Liver (tissue), 9 donors: ENCODE measurements around the gene RLBP1. TPM values are rescaled to one million over a fixed set of nuclear protein-coding genes. Genes with fewer than 3 reads are reported as not detected.

Experiments used
- DNase-seq: peaks from one replicate; pipeline ENCODE4 v3.0.0-alpha.2; 2017; ENCODE audit warnings: low spot score
- H3K27ac ChIP-seq, 2 donors: one replicate each; pipeline ENCODE4 v1.7.0; 2013; ENCODE audit warnings: inconsistent platforms in 2 of 2, low read length in 2 of 2, control low read depth in 1 of 2, low read depth in 1 of 2, mild to moderate bottlenecking in 1 of 2
- H3K27me3 ChIP-seq, 4 donors: one replicate each; pipeline versions ENCODE4 v1.6.1 to v1.7.0; 2013; ENCODE audit warnings: low read length in 3 of 4, inconsistent platforms in 1 of 4, mild to moderate bottlenecking in 1 of 4, moderate library complexity in 1 of 4; ENCODE audit not compliant: control insufficient read depth in 4 of 4, insufficient read depth in 4 of 4
- H3K36me3 ChIP-seq, 4 donors: one replicate each; pipeline versions ENCODE4 v1.6.1 to v1.7.0; 2013; ENCODE audit warnings: low read length in 3 of 4, mild to moderate bottlenecking in 3 of 4, low read depth in 1 of 4, moderate library complexity in 1 of 4; ENCODE audit not compliant: control insufficient read depth in 4 of 4, insufficient read depth in 3 of 4
- H3K4me1 ChIP-seq, 4 donors: one replicate each; pipeline versions ENCODE4 v1.6.1 to v1.7.0; 2013; ENCODE audit warnings: low read length in 3 of 4, mild to moderate bottlenecking in 3 of 4, moderate library complexity in 1 of 4; ENCODE audit not compliant: control insufficient read depth in 4 of 4, insufficient read depth in 4 of 4
- H3K4me3 ChIP-seq, 3 donors: one replicate each; pipeline versions ENCODE4 v1.6.1 to v1.7.0; 2013; ENCODE audit warnings: low read length in 3 of 3, control low read depth in 1 of 3, low read depth in 1 of 3, mild to moderate bottlenecking in 1 of 3
- H3K9ac ChIP-seq, 2 donors: one replicate each; pipeline ENCODE4 v1.7.0; 2013; ENCODE audit warnings: low read length in 2 of 2, mild to moderate bottlenecking in 2 of 2, moderate library complexity in 2 of 2, control low read depth in 1 of 2, low read depth in 1 of 2
- H3K9me3 ChIP-seq, 4 donors: one replicate each; pipeline versions ENCODE4 v1.6.1 to v1.7.0; 2013; ENCODE audit warnings: low read length in 3 of 4; ENCODE audit not compliant: control insufficient read depth in 4 of 4
- EGR1 ChIP-seq, 2 donors: IDR thresholded peaks; 2 replicates each; pipeline ENCODE4 v1.6.1; 2016 to 2018; ENCODE audit warnings: antibody characterized with exemption in 2 of 2, low read depth in 2 of 2
- FOXA1 ChIP-seq: IDR thresholded peaks from 2 replicates; pipeline ENCODE4 v1.6.1; 2016; ENCODE audit warnings: antibody characterized with exemption
- FOXA2 ChIP-seq: IDR thresholded peaks from 2 replicates; pipeline ENCODE4 v1.6.1; 2016; ENCODE audit warnings: antibody characterized with exemption
- GABPA ChIP-seq, 2 donors: IDR thresholded peaks in 1 of 2; conservative IDR thresholded peaks in 1 of 2; 2 replicates each; pipeline ENCODE4 v1.6.1; 2016; ENCODE audit warnings: antibody characterized with exemption in 2 of 2, mild to moderate bottlenecking in 1 of 2, moderate library complexity in 1 of 2
- HNF4A ChIP-seq, 2 donors: conservative IDR thresholded peaks; 2 replicates each; pipeline ENCODE4 v1.6.1; 2016; ENCODE audit warnings: antibody characterized with exemption in 2 of 2, mild to moderate bottlenecking in 2 of 2
- HNF4G ChIP-seq: IDR thresholded peaks from 2 replicates; pipeline ENCODE4 v1.6.1; 2016; ENCODE audit warnings: antibody characterized with exemption
- JUND ChIP-seq, 2 donors: IDR thresholded peaks; 2 replicates each; pipeline ENCODE4 v1.6.1; 2016; ENCODE audit warnings: antibody characterized with exemption in 2 of 2
- NR2F2 ChIP-seq: IDR thresholded peaks from 2 replicates; pipeline ENCODE4 v1.6.1; 2016; ENCODE audit warnings: antibody characterized with exemption
- RAD21 ChIP-seq, 2 donors: IDR thresholded peaks; 2 replicates each; pipeline ENCODE4 v1.6.1; 2016; ENCODE audit warnings: antibody characterized with exemption in 2 of 2, mild to moderate bottlenecking in 2 of 2
- REST ChIP-seq: IDR thresholded peaks from 2 replicates; pipeline ENCODE4 v1.6.1; 2016; ENCODE audit warnings: antibody characterized with exemption, mild to moderate bottlenecking
- RXRA ChIP-seq, 2 donors: IDR thresholded peaks; 2 replicates each; pipeline ENCODE4 v1.6.1; 2017 to 2018; ENCODE audit warnings: antibody characterized with exemption in 2 of 2, mild to moderate bottlenecking in 1 of 2
- SP1 ChIP-seq: IDR thresholded peaks from 2 replicates; pipeline ENCODE4 v1.6.1; 2018; ENCODE audit warnings: antibody characterized with exemption, mild to moderate bottlenecking
- TAF1 ChIP-seq: conservative IDR thresholded peaks from 2 replicates; pipeline ENCODE4 v1.6.1; 2016; ENCODE audit warnings: antibody characterized with exemption, mild to moderate bottlenecking
- YY1 ChIP-seq: IDR thresholded peaks from 2 replicates; pipeline ENCODE4 v1.6.1; 2016; ENCODE audit warnings: antibody characterized with exemption, mild to moderate bottlenecking
- ZBTB33 ChIP-seq: IDR thresholded peaks from 2 replicates; pipeline ENCODE4 v1.6.1; 2016; ENCODE audit warnings: antibody characterized with exemption
- WGBS: extraction: QIAGEN DNeasy Blood & Tissue Kit; methylation state at CpG from one replicate; pipeline ENCODE4 v1.1.7; 2013; 5-methylcytosine and 5-hydroxymethylcytosine counted together
- polyA plus RNA-seq, 2 donors: library from polyadenylated mRNA; stranded (reverse) in 1 of 2; unstranded in 1 of 2; fragments of 200-250 nt in 1 of 2; fragments of >200 nt in 1 of 2; fragmentation: Nextera tagmentation in 1 of 2; extraction: Ambion mirVana in 1 of 2; gene quantifications; one replicate each; pipeline versions ENCODE4 v1.2.1 to v1.2.3, GENCODE V29; 2013 to 2015
- total RNA-seq, 2 donors: library from RNA; depleted of rRNA; stranded (reverse); fragments of >200 nt; gene quantifications; one replicate each; pipeline ENCODE4 v1.2.3, GENCODE V29; 2014
- TF ChIP-seq, protein P1 (sequence below): IDR thresholded peaks from 2 replicates; pipeline ENCODE4 v1.6.1; 2016; ENCODE audit warnings: antibody characterized with exemption
- TF ChIP-seq, protein P2 (sequence below): IDR thresholded peaks from 2 replicates; pipeline ENCODE4 v1.6.1; 2016; ENCODE audit warnings: antibody characterized with exemption
- TF ChIP-seq, protein P3 (sequence below): fragments of 150-350 bp; IDR thresholded peaks from 2 replicates; pipeline ENCODE4 v1.5.1; 2017; ENCODE audit warnings: improper control_type of control experiment, low read depth, low read length; ENCODE audit not compliant: missing input control
- donor health status: healthy.
- donor health status: healthy.
- donor health status: healthy.
- donor health status: healthy.
- donor health status: healthy.

RLBP1 gene
- total and polyA plus RNA-seq, 4 donors: 0.17 TPM; not detected in 3

GRCh38 chr15:89170364-89170763 is 51.0 kb downstream of the RLBP1 start:
- TF ChIP-seq GABPA (IDR thresholded peaks at IDR 0.05 in 1 of 2, conservative IDR thresholded peaks at IDR 0.05 in 1 of 2) (no peak), ZBTB33 (no peak), YY1 (no peak), TAF1 (no peak), NR2F2 (no peak), RXRA (IDR thresholded peaks at IDR 0.05) (no peak), SP1 (no peak), FOXA1 (no peak), REST (no peak), EGR1 (IDR thresholded peaks at IDR 0.05; ENCODE audit: low read depth in 2 of 2) (no peak), RAD21 (IDR thresholded peaks at IDR 0.05) (no peak), HNF4A (conservative IDR thresholded peaks at IDR 0.05) (no peak), FOXA2 (no peak), HNF4G (no peak), JUND (IDR thresholded peaks at IDR 0.05) (no peak)
- TF ChIP-seq, protein P1, sequence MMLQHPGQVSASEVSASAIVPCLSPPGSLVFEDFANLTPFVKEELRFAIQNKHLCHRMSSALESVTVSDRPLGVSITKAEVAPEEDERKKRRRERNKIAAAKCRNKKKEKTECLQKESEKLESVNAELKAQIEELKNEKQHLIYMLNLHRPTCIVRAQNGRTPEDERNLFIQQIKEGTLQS: no peak
- TF ChIP-seq, protein P2, sequence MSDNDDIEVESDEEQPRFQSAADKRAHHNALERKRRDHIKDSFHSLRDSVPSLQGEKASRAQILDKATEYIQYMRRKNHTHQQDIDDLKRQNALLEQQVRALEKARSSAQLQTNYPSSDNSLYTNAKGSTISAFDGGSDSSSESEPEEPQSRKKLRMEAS: no peak
- TF ChIP-seq, protein P3, sequence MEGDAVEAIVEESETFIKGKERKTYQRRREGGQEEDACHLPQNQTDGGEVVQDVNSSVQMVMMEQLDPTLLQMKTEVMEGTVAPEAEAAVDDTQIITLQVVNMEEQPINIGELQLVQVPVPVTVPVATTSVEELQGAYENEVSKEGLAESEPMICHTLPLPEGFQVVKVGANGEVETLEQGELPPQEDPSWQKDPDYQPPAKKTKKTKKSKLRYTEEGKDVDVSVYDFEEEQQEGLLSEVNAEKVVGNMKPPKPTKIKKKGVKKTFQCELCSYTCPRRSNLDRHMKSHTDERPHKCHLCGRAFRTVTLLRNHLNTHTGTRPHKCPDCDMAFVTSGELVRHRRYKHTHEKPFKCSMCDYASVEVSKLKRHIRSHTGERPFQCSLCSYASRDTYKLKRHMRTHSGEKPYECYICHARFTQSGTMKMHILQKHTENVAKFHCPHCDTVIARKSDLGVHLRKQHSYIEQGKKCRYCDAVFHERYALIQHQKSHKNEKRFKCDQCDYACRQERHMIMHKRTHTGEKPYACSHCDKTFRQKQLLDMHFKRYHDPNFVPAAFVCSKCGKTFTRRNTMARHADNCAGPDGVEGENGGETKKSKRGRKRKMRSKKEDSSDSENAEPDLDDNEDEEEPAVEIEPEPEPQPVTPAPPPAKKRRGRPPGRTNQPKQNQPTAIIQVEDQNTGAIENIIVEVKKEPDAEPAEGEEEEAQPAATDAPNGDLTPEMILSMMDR: no peak
- no peak for DNase-seq
- Histone ChIP-seq H3K36me3 (peaks cover 3 to 47% (median 33%) of the 10 kb centered on the region in 4 donors), H3K9ac (no peak overlapping the region), H3K27me3 (no peaks in the 10 kb centered on the region), H3K4me3 (no peak overlapping the region), H3K9me3 (no peaks in the 10 kb centered on the region), H3K27ac (no peak overlapping the region), H3K4me1 (peaks cover 0 to 13% (median 9%) of the 10 kb centered on the region in 4 donors)
- 100% methylated on average over 3 of the region's 3 CpGs for WGBS
